OCI-M1 (cell line): Measurements from ENCODE around the gene SMYD5.

Source experiments
- DNase-seq: peaks from one replicate; lab custom pipeline; 2025; lab: John Stamatoyannopoulos, UW

The SMYD5 gene

GRCh38 chr2:73205611-73206010 lies 8.4 kb upstream of the SMYD5 start:
- no peak for DNase-seq

GRCh38 chr2:73208258-73208657 lies 5.8 kb upstream of the SMYD5 start:
- no peak for DNase-seq

DNA sequence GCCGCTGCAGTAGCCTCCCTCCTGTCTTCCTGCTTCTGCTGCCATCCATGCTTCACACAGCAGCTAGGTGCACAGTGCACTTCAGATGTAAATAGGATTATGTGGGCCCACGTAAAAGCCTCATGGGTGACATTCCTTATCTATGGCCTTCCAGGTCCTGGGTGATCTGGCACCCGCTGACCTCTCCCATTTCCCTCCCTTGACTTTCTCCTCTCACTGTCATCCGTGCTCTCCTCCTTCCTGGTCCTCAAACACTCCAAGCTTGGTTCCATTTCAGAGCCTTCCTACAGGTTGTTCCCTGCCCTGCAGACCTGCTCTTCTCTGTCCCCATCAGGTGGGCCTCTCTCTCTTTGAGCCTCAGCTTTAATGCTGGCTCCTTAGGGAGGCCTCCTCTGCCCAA lies 4.0 kb upstream of the SMYD5 start:
- DNase-seq: no peak

GRCh38 chr2:73210696-73211095 lies 3.3 kb upstream of the SMYD5 start:
- no peak for DNase-seq

- DNase-seq: no peak
Observed at GRCh38 chr2:73212098-73212447, 2.0 kb upstream of the SMYD5 start.

GRCh38 chr2:73212448-73213176 lies 1.4 kb upstream of the SMYD5 start:
- DNase-seq: peak; percentile 75

DNA sequence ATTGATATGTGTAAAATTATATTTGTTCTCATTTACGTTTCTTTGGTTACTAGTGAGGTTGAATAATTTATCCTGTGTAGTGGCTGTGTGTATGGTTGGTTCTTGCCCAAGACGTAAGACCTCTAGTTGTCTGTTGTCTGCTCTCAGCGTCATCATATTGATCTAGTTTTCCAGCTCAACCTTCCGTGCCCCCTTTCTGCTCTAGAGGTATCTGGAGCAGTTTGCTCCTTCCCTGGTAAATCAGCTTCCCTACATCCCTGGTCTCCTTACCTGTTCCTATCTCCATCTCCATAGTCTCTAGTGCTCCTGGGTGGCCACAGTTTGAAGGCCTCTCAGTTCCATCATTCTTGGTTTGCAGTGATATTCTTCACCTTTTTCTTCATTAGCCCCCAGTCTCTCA lies 1.2 kb downstream of the SMYD5 start:
- DNase-seq: no peak

DNA sequence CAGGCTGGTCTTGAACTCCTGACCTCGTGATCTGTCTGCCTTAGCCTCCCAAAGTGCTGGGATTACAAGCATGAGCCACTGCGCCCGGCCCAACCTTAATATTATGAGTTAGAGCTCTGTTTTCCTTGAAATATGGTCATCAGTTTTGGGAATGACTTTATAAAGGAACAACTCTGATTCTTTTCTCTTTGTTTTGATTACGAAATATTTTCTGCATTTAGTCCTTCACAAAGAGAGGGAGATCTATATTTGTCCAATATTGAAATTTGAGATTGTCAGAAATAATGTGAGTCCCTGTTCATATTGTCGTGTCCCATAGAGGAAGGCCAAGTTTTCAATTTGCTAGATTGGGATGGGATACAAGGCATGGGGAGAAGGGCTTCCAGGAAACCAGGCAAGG lies 3.1 kb downstream of the SMYD5 start:
- DNase-seq: no peak

- DNase-seq: no peak
Observed at GRCh38 chr2:73217826-73218225, 3.8 kb downstream of the SMYD5 start.

DNA sequence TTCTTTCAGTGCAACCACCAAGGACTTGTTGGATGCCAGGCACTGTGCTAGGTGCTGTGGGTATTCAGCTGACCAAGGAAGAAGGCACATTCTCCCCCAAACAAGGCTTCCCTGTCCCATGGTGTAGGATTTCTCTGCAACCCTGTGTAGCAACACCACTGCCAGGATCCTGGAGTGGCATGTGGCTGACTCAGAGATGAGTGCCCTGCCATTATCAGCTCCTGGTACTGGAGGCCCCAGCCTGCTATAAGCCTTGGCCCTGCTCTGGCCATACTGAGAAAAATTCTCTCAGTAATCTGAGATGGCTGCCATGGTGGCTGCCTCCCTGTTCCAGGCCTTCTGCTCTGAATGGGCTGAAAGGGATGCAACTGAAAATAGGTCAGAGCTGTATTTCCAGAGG lies 4.3 kb downstream of the SMYD5 start:
- no peak for DNase-seq

- no peak for DNase-seq
Observed at GRCh38 chr2:73223821-73224220, 9.8 kb downstream of the SMYD5 start.

DNA sequence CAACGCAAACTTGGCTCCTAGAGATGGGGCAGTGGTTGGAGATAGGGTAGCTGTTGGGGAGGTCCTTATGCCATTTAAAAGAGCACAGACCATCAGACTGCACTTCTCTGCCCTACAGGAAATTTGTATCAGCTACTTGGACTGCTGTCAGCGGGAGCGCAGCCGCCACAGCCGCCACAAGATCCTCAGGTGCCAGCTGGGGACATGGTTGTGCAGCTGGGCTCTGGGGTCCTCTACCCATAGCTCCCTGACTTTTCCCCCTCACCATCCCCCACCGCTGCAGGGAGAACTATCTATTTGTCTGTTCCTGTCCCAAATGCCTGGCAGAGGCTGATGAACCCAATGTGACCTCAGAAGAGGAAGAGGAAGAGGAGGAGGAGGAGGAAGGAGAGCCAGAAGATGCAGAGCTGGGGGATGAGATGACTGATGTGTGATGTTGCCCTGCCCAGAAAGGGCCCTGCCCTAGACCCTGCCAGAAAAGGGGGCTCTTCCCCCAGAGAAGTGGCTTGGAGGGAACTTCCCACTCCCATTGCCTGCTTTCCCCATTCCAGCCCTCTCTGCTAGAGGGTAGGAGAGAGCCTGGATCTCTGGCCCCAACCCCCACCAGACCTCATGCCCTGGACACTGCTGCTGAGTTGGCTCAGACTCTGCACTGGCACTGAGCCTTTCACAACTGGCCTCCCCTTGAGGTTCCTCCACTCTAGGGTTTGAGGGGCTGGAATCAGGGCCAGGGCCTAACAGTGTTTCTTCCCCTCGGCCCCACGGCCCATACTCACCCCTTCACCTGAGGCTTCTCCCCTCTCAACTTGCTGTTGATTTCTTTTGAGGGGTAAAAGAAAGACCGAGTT lies 11.7 kb downstream of the SMYD5 start:
- no peak for DNase-seq

GRCh38 chr2:73227086-73227485 lies 13.0 kb downstream of the SMYD5 start:
- DNase-seq: no peak

- DNase-seq: no peak
Observed at GRCh38 chr2:73228631-73229030, 14.6 kb downstream of the SMYD5 start.

- DNase-seq: peak; percentile 30
Observed at GRCh38 chr2:73232403-73233153, 18.5 kb downstream of the SMYD5 start.

GRCh38 chr2:73233154-73233931 lies 19.3 kb downstream of the SMYD5 start, which contains the start of gene PRADC1:
Gene PRADC1 (minus strand): TSS chr2:73233239. CDS start chr2:73233160, 79 bp downstream.
- DNase-seq: peak; percentile 97

DNA sequence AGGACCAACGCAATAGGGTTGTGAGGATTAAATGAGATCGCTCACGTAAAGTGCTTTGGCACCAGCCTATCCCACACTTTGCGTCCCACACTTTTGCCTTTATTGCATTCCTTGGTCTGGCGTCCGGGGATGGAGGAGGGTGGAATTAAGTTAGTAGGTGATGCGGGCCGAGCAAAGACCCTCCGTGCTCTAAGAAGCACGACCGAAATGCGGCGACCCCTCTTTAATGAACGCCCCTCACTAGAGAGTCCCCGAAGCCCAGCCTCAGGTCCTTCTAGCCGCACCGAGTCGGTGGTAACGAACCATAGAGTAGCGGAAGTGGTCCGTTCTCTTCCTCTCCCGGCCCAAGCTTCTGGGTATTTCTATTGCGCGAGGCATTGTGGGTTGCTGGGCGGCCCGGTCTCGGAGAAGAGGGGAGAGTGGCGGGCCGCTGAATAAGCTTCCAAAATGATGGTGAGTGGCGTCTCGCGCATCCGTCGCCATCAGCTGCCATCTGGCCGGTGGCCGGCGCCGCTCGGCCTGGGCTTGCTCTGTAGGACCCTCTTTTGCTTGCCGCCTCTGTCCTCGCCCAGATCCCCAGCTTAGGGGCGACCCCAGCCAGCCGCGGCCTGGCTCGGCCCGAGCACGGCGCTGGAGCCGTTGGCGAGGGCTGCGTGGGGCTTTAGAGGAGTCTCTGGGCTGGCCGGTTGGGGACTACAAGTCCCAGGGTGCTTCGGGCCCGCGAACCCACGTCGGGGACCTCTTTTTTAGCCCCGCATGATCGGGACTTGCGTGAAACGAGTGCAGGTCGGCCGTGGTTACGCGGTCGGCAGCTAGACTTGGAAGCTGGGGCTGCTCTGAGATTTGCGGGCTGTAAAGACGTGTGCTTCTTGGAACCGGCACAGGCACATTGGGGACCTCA lies 20.1 kb downstream of the SMYD5 start, which contains the start of gene CCT7:
CCT7 (plus strand) TSS at position 377 of the 901 bp plus-strand sequence; CDS start at position 448, 71 bp downstream.
- peak; percentile 90 for DNase-seq

- DNase-seq: no peak
Observed at GRCh38 chr2:73235315-73236028, 21.4 kb downstream of the SMYD5 start.

DNA sequence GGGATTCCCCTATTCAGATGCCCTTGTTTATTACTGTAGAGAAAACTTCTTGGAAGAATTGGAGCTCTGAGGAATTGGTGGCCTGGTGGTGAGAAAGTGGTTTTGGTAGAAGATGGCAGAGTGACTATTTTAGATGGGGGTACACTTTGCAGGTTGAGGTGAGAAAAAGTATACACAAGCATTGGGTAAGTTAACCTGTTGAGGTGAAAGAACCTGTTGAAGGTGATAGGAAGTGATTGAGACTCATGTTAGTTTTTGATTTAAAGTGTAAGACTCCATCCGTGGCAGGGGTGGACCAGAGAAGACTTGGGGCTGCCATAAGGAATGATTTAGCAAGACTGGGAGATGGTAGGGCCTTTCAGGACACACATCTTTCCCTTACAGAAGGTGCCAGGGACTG lies 23.1 kb downstream of the SMYD5 start:
- DNase-seq: no peak

GRCh38 chr2:73238149-73238548 lies 24.1 kb downstream of the SMYD5 start:
- DNase-seq: no peak
